ENCODE measurements around the gene TRMT13. TPM values are rescaled to one million over a fixed set of nuclear protein-coding genes. Genes with fewer than 3 reads are reported as not detected.

TRMT13 gene
- total and polyA plus RNA-seq, 2 donors (not counting 3 experiments of a cell fraction or from before 2014, with no cell fraction given), result 2.9 to 14.1 TPM

DNA sequence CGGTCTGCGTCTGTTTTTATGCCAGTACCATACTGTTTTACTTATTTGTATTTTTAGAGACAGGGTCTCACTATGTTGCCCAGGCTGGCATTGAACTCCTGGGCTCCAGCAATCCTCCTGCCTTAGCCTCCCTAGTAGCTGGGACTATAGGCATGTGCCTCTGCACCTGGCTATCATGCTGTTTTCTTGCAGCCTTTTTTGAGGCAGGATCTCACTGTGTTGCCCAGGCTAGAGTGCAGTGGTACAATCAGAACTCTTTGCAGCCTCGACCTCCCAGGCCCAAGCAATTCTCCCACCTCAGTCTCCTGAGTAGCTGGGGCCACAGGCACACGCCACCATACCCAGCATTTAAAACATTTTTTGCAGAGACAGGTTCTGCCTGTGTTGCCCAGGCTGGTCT, 50.4 kb downstream of the TRMT13 start:
- dilution Hi-C loops (cut with MboI; ENCODE audit: extremely low pct_ligation_motif_present, low sequenced_read_pairs), result no loop called here
- H3K9me3 ChIP-seq (replicated peaks; ENCODE audit: control insufficient read depth, insufficient read depth, low read length), result no peaks in the 10 kb centered on the region
- DNase-seq (ENCODE audit: low read depth, low spot score), result no peak

More for the DNA sequence above, 50.4 kb downstream of the TRMT13 start:
- Histone ChIP-seq H4K20me1 (replicated peaks; ENCODE audit: control insufficient read depth, extremely low read depth, insufficient read depth, low read length) (no peaks in the 10 kb centered on the region), H3K27me3 (ENCODE audit: control insufficient read depth in 2 of 2, insufficient read depth in 2 of 2, low read length in 2 of 2) (no peaks in the 10 kb centered on the region), H3K4me3 (replicated peaks in 1 of 3; ENCODE audit: insufficient read depth in 1 of 3, low read depth in 1 of 3, low read length in 3 of 3) (no peak overlapping the region), H3K9me1 (replicated peaks; ENCODE audit: control insufficient read depth, extremely low read depth, insufficient read depth, low read length) (no peaks in the 10 kb centered on the region), H3K4me1 (ENCODE audit: control insufficient read depth, extremely low read depth, insufficient read depth, low read length) (no peaks in the 10 kb centered on the region), H3K4me2 (ENCODE audit: insufficient read depth, low read length) (no peak overlapping the region), H3K79me2 (ENCODE audit: control insufficient read depth, insufficient read depth, low read length) (no peaks in the 10 kb centered on the region), H3K36me3 (ENCODE audit: control insufficient read depth in 2 of 2, extremely low read depth in 1 of 2, insufficient read depth in 2 of 2, low read length in 2 of 2) (no peaks in the 10 kb centered on the region), H2AFZ (ENCODE audit: low read depth, low read length) (no peak overlapping the region), H3K27ac (ENCODE audit: insufficient read depth, low read depth, low read length) (no peak overlapping the region), H3K9ac (replicated peaks; ENCODE audit: extremely low read depth, insufficient read depth, low read length) (no peak overlapping the region)
- no TSS peak for BruUV-seq (replicated peaks)
- TF ChIP-seq FOS (IDR thresholded peaks at IDR 0.05; ENCODE audit: borderline replicate concordance, insufficient read depth, low read length) (no peak), POLR2AphosphoS5 (IDR thresholded peaks at IDR 0.05; ENCODE audit: insufficient read depth, low read depth, low read length) (no peak), MYC (IDR thresholded peaks at IDR 0.05; ENCODE audit: low read depth, low read length) (no peak), EZH2 (IDR thresholded peaks at IDR 0.05; ENCODE audit: borderline replicate concordance, low read depth, low read length, severe bottlenecking) (no peak), GATA2 (IDR thresholded peaks at IDR 0.05; ENCODE audit: insufficient read depth, insufficient read length, low read depth, low read length) (no peak), POLR2A (IDR thresholded peaks at IDR 0.05; ENCODE audit: low read depth, low read length) (no peak), JUN (IDR thresholded peaks at IDR 0.05; ENCODE audit: borderline replicate concordance, insufficient read depth, insufficient read length, low read depth) (no peak)
- TF ChIP-seq, protein P1, sequence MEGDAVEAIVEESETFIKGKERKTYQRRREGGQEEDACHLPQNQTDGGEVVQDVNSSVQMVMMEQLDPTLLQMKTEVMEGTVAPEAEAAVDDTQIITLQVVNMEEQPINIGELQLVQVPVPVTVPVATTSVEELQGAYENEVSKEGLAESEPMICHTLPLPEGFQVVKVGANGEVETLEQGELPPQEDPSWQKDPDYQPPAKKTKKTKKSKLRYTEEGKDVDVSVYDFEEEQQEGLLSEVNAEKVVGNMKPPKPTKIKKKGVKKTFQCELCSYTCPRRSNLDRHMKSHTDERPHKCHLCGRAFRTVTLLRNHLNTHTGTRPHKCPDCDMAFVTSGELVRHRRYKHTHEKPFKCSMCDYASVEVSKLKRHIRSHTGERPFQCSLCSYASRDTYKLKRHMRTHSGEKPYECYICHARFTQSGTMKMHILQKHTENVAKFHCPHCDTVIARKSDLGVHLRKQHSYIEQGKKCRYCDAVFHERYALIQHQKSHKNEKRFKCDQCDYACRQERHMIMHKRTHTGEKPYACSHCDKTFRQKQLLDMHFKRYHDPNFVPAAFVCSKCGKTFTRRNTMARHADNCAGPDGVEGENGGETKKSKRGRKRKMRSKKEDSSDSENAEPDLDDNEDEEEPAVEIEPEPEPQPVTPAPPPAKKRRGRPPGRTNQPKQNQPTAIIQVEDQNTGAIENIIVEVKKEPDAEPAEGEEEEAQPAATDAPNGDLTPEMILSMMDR (IDR thresholded peaks at IDR 0.05; ENCODE audit: extremely low read depth in 1 of 2, insufficient read depth in 1 of 2, low read depth in 1 of 2, low read length in 2 of 2), result no peak
- TF ChIP-seq, protein P2, sequence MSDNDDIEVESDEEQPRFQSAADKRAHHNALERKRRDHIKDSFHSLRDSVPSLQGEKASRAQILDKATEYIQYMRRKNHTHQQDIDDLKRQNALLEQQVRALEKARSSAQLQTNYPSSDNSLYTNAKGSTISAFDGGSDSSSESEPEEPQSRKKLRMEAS (IDR thresholded peaks at IDR 0.05; ENCODE audit: insufficient read depth, insufficient read length), result no peak
- FAIRE-seq, result no peak
- intact Hi-C loops (cut with micrococcal nuclease), result no loop called here
- ChIA-PET CTCF (interaction anchor here (1.0 to 1.4 kb wide), 2 partner anchors 13 to 39 kb away, joined by 3 to 4 read pairs; no protein-coding TSS in a partner anchor), POLR2A (interaction anchor here (0.7 kb wide), 1 partner anchor 89 kb away, joined by 6 read pairs; no protein-coding TSS in a partner anchor)
